GM23248 (cell line): ENCODE measurements around the gene NINL.

Source experiments
- EZH2 ChIP-seq: fragments of 200-600 bp; sonication (generic); IDR thresholded peaks from 2 replicates; pipeline ENCODE4 v1.6.1; 2018; ENCODE audit warnings: antibody characterized with exemption, mild to moderate bottlenecking; ENCODE audit not compliant: insufficient read depth, poor library complexity, severe bottlenecking
- EZH2phosphoT487 ChIP-seq: fragments of 200-600 bp; sonication (generic); IDR thresholded peaks from 2 replicates; pipeline ENCODE4 v1.6.1; 2018; ENCODE audit warnings: antibody characterized with exemption, moderate library complexity, mild to moderate bottlenecking, low read depth; ENCODE audit not compliant: insufficient read depth

DNA sequence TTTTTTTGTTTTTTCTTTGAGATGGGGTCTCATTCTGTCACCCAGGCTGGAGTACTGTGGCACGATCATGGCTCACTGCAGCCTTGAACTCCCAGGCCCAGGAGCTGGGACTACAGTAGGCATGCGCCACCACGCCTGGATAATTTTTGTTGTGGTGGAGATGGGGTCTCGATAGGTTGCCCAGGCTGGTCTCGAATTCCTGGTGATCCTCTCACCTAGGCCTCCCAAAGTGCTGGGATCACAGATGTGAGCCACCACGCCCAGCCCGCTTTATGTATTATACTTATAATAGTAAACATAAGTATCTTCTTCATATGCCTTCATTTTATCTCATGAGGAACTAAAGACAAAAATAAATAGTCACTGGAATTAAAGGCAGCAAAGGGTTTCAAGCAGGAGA lies 114.3 kb downstream of the NINL start:
- TF ChIP-seq EZH2phosphoT487 (no peak), EZH2 (no peak)
